T-helper 2 cell treated with Interferon-gamma antibody and Interleukin-4, amounts not matched to agents 5 μg/mL and 100 μg/mL, for 36 hours (primary cell): ENCODE results near the gene VTI1A.

Source experiments
- DNase-seq: peaks from one replicate; pipeline ENCODE4 v3.0.0; 2021; ENCODE audit warnings: low spot score
- H3K27ac Mint-ChIP-seq: one replicate; pipeline ENCODE4 v1.8.0; 2021; ENCODE audit warnings: mild to moderate bottlenecking, mixed read lengths
- H3K27me3 Mint-ChIP-seq: one replicate; pipeline ENCODE4 v1.8.0; 2021; ENCODE audit warnings: low read depth, mixed read lengths
- H3K36me3 Mint-ChIP-seq: one replicate; pipeline ENCODE4 v1.8.0; 2021; ENCODE audit warnings: low read depth, mixed read lengths
- H3K4me1 Mint-ChIP-seq: one replicate; pipeline ENCODE4 v1.8.0; 2021; ENCODE audit warnings: low read depth, mixed read lengths
- H3K4me3 Mint-ChIP-seq: one replicate; pipeline ENCODE4 v1.8.0; 2022; ENCODE audit warnings: mild to moderate bottlenecking, moderate library complexity, mixed read lengths
- H3K9me3 Mint-ChIP-seq: one replicate; pipeline ENCODE4 v1.8.0; 2021; ENCODE audit warnings: mixed read lengths

Gene VTI1A

DNA sequence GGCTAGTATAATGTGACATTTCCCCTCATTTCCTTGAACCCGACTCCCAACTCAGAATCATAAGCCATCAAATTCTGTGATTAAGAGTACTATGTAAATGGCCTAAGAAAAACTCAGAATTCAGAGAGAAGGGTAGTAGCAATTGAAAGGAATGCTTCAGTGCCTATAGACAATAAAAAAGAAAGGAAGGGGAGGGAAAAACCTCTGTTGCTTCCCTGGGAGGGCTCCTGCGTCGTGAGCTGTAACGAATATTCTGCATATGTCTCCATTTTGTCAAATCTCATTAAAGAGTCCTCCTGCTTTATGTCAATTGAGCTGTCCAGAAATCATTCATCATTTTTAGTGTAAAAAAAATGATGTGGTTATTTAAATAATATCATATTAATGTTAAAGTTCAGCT lies 223.0 kb downstream of the VTI1A start:
- H3K4me3 Mint-ChIP-seq = no peak overlapping the region
- no peaks in the 10 kb centered on the region for H3K36me3 Mint-ChIP-seq
- H3K4me1 Mint-ChIP-seq = no peaks in the 10 kb centered on the region
- no peaks in the 10 kb centered on the region for H3K9me3 Mint-ChIP-seq
- no peak for DNase-seq
- no peaks in the 10 kb centered on the region for H3K27me3 Mint-ChIP-seq
- no peak overlapping the region for H3K27ac Mint-ChIP-seq

DNA sequence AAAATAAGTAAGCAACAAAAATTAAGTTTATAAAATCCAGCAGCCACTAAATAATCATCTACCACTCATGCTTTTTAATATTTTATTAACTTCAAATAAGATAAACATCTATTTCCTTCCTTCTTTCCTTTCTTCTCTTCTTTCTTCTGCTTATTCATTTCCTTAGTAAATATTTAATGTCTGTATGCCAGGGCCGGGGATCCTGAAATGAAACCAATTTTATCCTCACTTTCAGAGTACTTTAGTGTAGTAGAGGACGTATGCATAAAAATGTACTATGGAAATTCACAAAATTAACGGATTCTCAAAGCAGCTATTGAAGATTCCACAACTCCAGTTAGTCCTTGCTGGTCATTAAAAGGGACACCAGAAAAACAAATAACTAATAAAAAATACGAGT lies 224.7 kb downstream of the VTI1A start:
- Mint-ChIP-seq H3K9me3 (no peaks in the 10 kb centered on the region), H3K36me3 (no peaks in the 10 kb centered on the region), H3K27ac (no peak overlapping the region), H3K27me3 (no peaks in the 10 kb centered on the region), H3K4me1 (no peaks in the 10 kb centered on the region), H3K4me3 (no peak overlapping the region)
- DNase-seq = no peak

DNA sequence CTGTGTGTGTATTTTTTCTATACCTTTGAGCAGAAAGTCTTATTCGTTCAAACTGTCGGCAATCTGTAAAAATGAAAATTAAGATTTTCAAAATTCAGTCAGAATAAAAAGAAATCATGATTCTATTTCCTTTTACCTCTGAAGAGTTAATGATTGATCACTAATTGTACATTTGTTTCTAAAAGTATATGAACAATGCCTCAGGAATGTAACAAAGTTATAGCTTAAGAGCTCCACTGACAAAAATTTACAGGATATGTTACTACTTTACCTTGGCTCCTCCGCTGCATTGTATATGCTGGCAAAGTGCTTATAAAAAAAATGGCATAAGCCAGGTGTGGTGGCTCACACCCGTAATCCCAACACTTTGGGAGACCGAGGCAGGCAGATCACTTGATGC lies 225.7 kb downstream of the VTI1A start:
- DNase-seq = no peak
- no peak overlapping the region for H3K27ac Mint-ChIP-seq
- no peak overlapping the region for H3K4me3 Mint-ChIP-seq
- no peaks in the 10 kb centered on the region for H3K27me3 Mint-ChIP-seq
- no peaks in the 10 kb centered on the region for H3K9me3 Mint-ChIP-seq
- no peaks in the 10 kb centered on the region for H3K4me1 Mint-ChIP-seq
- H3K36me3 Mint-ChIP-seq = no peaks in the 10 kb centered on the region

DNA sequence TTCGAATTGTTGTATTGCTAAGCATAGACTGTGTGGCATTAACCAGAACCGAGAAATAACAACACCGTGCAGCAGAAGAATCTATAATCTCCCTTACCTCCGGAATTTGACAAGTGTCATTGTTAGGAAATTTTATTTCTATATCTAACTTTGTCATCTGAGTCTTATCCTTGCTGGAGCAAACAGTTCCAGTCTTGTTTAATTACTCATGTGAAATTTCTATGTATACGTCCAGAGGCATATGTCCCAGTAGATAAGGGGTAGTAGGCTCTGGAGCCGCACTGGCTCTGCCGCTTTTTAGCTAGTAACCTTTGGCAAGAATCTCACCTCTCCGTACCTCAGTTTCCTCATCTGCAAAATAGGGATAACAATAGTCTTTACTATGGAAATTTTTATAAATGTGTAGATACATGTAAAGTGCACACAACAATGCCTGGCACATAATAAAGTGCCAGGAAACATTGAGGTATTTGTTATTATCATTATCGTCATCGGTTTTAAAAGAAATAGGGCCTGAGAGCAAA lies 228.6 kb downstream of the VTI1A start:
- DNase-seq = no peak
- H3K4me3 Mint-ChIP-seq = no peak overlapping the region
- H3K27me3 Mint-ChIP-seq = no peaks in the 10 kb centered on the region
- H3K36me3 Mint-ChIP-seq = no peaks in the 10 kb centered on the region
- no peaks in the 10 kb centered on the region for H3K9me3 Mint-ChIP-seq
- H3K27ac Mint-ChIP-seq = no peak overlapping the region
- H3K4me1 Mint-ChIP-seq = no peaks in the 10 kb centered on the region

DNA sequence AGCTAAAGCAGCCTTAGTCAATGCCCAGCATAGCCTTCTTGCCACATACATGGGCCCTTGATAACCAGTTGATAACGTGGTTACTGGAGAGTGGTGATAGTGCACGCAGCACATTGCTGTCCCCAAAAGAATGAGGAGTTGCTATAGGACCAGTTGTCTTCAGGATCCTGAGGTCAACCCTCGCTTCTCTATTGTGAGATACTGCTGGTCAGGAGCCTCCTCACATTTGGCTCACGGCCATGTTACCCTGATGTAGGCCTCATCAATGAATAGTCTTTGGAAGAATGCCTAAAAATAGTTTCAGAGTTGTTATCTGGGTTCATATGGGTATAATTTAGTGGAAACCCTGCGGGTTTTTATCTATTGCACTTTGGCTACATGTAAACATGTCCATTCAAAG lies 230.7 kb downstream of the VTI1A start:
- DNase-seq = no peak
- Mint-ChIP-seq H3K4me1 (no peaks in the 10 kb centered on the region), H3K27ac (no peak overlapping the region), H3K27me3 (no peaks in the 10 kb centered on the region), H3K36me3 (no peaks in the 10 kb centered on the region), H3K4me3 (no peak overlapping the region), H3K9me3 (no peaks in the 10 kb centered on the region)

DNA sequence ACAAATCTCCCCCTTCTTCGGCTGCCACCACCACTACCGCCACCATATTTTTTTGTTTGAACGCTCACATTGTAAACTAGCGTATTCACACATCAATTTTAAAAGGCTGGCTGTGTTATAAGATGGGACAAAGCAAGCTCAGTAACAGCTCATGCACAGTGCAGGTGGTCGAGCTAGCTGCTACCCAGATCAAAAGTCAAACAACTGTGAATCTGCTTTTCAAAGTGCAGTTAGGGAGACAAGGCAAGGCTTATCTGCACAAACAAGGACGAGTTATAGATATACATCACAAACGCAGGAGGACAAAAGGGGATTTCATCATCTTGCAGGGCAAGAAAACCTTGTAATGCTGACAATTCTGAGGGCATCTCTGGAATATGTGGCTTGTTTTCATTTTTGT lies 231.6 kb downstream of the VTI1A start:
- Mint-ChIP-seq H3K27me3 (no peaks in the 10 kb centered on the region), H3K27ac (no peak overlapping the region), H3K4me1 (no peaks in the 10 kb centered on the region), H3K9me3 (no peaks in the 10 kb centered on the region), H3K4me3 (no peak overlapping the region), H3K36me3 (no peaks in the 10 kb centered on the region)
- no peak for DNase-seq

DNA sequence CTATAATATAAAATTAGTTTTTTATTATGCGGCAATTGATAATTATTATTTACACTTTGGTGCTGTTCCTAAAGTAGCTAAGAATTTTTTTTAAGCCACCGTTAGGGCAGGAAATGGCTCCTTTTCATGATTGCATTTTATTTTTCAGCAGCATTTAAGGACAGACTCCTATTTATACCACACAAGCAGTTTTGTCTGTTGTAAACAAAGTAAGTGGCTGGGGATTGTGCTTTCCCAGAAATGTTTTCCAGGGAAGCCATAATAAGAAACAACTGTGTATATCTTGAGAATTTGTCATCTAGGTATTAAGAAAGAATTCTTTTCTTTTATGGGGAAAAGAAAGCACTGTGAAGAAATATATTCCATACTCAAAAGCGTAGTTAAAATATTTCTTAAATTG lies 232.0 kb downstream of the VTI1A start:
- DNase-seq = no peak
- Mint-ChIP-seq H3K27ac (no peak overlapping the region), H3K4me3 (no peak overlapping the region), H3K4me1 (no peaks in the 10 kb centered on the region), H3K27me3 (no peaks in the 10 kb centered on the region), H3K36me3 (no peaks in the 10 kb centered on the region), H3K9me3 (no peaks in the 10 kb centered on the region)

DNA sequence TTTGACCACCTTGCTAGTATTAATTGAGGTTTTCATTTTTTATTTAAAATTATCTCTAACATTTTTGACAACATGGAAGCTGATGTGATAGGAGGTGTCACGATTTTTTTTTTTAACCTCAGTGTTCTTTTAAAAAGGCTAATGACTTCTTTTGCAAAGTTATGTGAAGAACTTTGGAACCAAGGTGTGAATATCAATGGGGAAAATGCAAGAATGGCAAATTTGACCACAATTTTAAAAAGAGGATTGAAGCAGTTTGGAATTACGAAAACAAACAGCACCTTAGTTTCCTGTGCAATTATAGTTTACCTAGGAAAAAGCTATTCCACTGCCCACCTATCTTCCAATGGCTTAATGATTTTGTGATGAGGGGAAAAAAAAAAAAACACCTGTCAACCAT lies 232.4 kb downstream of the VTI1A start:
- H3K27ac Mint-ChIP-seq = no peak overlapping the region

DNA sequence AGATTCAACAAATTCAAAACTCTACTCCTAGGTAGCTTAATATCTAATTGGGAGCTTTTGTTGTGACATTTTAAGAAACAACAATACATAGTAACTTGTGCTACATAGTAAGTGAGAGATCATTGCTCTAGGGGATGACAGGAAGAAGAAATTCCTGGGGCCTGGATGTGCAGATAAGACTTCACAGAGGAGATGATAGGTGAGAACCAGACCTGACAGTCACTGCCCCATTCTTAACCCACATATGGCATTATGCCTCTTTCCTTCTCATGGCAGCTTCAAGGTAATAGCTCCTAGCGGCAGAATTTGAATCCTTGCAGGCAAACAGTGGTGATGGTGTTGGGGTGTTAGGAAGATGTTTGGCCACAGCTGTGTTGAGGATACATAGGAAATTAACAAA lies 233.6 kb downstream of the VTI1A start:
- Mint-ChIP-seq H3K9me3 (no peaks in the 10 kb centered on the region), H3K27me3 (no peaks in the 10 kb centered on the region), H3K4me3 (no peak overlapping the region), H3K36me3 (no peaks in the 10 kb centered on the region), H3K4me1 (no peaks in the 10 kb centered on the region), H3K27ac (no peak overlapping the region)
- DNase-seq = no peak

More for the DNA sequence above, 232.4 kb downstream of the VTI1A start:
- Mint-ChIP-seq H3K27me3 (no peaks in the 10 kb centered on the region), H3K4me3 (no peak overlapping the region), H3K4me1 (no peaks in the 10 kb centered on the region), H3K36me3 (no peaks in the 10 kb centered on the region), H3K9me3 (no peaks in the 10 kb centered on the region)
- no peak for DNase-seq

DNA sequence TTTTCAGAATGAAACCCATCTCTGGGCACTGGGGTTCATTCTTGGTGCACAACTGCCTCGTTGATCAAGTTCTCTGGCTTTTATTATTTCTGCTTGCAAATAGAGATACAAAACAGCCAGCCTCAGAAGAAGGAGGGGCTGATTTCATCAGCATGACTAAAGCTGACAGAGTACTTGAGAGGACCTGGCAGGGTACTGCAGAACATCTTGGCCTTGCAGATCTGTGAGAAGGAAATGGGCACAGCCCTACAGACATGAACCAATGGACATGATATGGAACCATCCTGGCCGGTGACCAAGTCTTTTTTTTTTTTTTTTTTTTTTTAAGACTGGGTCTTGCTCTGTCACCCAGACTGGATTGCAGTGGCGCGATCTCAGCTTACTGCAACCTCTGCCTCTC lies 240.6 kb downstream of the VTI1A start:
- no peaks in the 10 kb centered on the region for H3K36me3 Mint-ChIP-seq
- H3K27me3 Mint-ChIP-seq = no peaks in the 10 kb centered on the region
- no peak overlapping the region for H3K27ac Mint-ChIP-seq
- DNase-seq = no peak
- H3K4me3 Mint-ChIP-seq = no peak overlapping the region
- no peaks in the 10 kb centered on the region for H3K9me3 Mint-ChIP-seq
- no peaks in the 10 kb centered on the region for H3K4me1 Mint-ChIP-seq

DNA sequence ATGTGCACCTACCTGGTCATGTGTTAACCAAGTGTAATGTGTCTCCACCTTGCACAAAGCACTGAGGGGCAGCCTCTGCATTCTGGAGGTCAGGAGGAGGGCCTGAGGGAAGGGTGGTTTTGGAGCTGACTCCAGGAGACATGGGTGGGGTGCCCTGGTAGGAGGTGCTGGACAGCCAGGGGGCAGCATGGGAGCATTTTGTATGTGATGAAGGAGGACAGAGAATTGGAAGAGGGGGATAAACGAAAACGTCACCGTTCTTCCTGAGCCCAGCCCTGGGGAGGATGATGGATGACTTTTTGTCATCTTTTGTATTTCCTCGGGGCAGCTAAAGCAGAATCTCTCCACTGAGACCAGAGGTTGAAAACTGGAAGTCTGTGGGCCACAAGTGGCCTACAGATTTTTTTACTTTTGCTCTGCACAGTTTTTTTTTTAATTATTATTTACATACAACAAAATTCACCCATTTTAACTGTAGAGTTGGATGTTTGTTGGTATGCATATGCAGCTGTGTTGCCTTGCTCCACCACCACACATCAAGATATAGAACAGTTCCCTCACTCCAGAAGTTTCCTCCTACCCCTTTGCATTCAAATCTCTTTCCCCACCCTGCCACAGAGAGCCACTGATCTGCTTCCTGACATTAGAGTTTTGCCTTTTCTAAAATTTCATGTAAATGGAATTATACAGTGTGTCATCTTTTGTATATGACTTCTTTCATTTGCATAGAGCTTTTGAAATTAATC lies 242.5 kb downstream of the VTI1A start:
- Mint-ChIP-seq H3K9me3 (no peaks in the 10 kb centered on the region), H3K36me3 (no peaks in the 10 kb centered on the region), H3K4me3 (no peak overlapping the region), H3K27ac (no peak overlapping the region), H3K27me3 (no peaks in the 10 kb centered on the region), H3K4me1 (no peaks in the 10 kb centered on the region)
- DNase-seq = no peak

DNA sequence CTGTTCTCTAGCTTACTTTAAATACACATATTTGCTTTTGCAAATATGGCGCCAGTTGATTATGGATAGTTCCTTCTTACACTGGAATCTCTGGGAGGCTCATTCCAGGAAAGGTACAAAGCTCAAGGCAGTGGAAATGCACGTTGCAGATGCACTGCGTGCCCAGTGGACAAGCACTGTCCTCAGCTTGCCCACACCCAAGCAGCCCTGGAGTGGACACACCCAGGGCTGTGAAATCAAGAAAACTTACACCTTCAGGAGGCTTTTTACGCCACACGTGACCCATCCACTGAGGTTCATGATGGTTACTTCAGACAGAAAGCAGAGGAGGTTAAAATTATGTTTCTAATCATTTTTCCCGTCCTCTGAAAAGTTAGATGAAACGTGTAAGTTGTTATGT lies 248.5 kb downstream of the VTI1A start:
- no peaks in the 10 kb centered on the region for H3K27me3 Mint-ChIP-seq
- DNase-seq = no peak
- no peaks in the 10 kb centered on the region for H3K9me3 Mint-ChIP-seq
- H3K27ac Mint-ChIP-seq = no peak overlapping the region
- no peaks in the 10 kb centered on the region for H3K4me1 Mint-ChIP-seq
- H3K36me3 Mint-ChIP-seq = no peaks in the 10 kb centered on the region
- H3K4me3 Mint-ChIP-seq = no peak overlapping the region

DNA sequence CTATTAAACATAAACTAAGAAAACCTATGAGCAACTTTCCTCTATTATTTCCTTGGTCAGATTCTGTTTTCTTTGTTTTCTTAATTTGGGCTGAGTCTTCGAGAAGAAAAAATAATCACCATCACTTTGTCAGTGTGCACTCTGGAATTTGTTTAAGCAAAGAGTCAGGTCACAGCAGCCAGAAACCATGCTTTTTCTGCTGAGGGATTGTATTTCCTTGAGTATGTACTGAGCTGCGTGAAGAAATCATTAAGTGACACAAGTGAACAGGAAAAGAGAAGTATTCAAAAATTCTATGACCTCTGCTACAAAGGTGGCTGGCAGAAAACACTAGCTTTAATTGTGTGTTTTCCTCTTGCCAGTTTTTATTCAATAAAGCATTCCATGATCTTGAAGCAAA lies 249.6 kb downstream of the VTI1A start:
- Mint-ChIP-seq H3K27ac (no peak overlapping the region), H3K9me3 (no peaks in the 10 kb centered on the region), H3K4me1 (no peaks in the 10 kb centered on the region)

DNA sequence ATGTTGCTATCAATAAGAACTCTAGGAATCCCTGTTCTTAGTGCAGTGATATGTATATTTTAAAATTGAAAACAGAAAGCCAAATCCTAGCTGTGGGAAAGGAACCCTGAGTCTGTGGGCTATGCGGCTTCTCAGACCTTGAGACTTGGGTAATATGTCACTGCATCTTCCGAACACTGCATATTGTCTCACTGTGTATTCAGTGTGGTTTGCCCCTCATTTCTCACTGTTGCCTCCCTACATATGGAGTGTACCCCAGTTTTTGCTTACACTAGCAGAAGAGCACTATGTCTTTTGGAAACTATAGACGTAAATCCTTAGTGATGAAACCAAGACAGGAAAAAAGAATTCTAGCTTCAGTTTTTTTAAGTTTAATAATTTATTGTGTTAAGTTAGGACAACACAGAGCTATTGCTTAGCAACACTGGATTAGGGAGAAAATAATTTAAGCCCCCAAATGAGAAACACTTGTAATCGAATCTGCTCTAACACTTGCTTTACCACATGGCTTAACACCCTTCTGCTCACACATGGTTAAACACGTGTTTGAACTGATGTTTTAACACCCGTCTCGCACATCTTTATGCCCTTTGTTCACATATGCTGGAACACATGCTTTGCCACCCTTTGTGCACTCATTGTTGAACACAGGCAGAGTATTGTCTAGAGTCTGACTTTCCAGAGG lies 251.3 kb downstream of the VTI1A start:
- Mint-ChIP-seq H3K4me1 (no peaks in the 10 kb centered on the region), H3K9me3 (no peaks in the 10 kb centered on the region), H3K36me3 (no peaks in the 10 kb centered on the region), H3K4me3 (no peak overlapping the region), H3K27ac (no peak overlapping the region), H3K27me3 (no peaks in the 10 kb centered on the region)
- no peak for DNase-seq

More for the DNA sequence above, 249.6 kb downstream of the VTI1A start:
- H3K36me3 Mint-ChIP-seq = no peaks in the 10 kb centered on the region
- no peak for DNase-seq
- no peaks in the 10 kb centered on the region for H3K27me3 Mint-ChIP-seq
- no peak overlapping the region for H3K4me3 Mint-ChIP-seq

DNA sequence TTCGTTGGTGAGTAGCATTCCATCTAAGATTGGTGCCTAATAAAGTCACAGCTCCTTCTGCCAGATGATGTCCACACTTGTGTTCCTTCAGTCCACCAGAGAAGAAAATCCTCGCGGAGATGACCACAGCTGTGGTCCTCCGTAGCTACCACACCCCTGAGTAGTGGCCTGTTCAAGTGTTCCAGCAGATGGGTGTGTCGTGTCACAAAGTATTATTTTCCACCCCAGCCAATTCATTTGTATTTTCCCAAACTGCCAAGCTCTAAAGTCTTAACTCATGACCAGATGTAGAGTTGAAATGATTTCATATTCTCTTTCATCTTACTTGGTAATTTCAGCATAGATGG lies 251.8 kb downstream of the VTI1A start:
- no peak overlapping the region for H3K27ac Mint-ChIP-seq
- no peak overlapping the region for H3K4me3 Mint-ChIP-seq
- H3K27me3 Mint-ChIP-seq = no peaks in the 10 kb centered on the region
- H3K36me3 Mint-ChIP-seq = no peaks in the 10 kb centered on the region
- H3K4me1 Mint-ChIP-seq = no peaks in the 10 kb centered on the region
- DNase-seq = no peak
- no peaks in the 10 kb centered on the region for H3K9me3 Mint-ChIP-seq
